Gastrocnemius medialis (tissue), 4 donors: ENCODE measurements around the gene ASTN1. TPM values are rescaled to one million over a fixed set of nuclear protein-coding genes. Genes with fewer than 3 reads are reported as not detected.

Source experiments
- ATAC-seq, 2 donors: fragments of 150-250 bp; one replicate each; pipeline ENCODE4 v1.9.1; 2016
- DNase-seq, 2 donors: peaks; one replicate each; pipeline ENCODE4 v3.0.0-alpha.2; 2019
- H3K27ac ChIP-seq, 4 donors: fragments of 200-600 bp; sonication (generic); 1 replicate in 1 of 4; 2 replicates in 3 of 4; pipeline ENCODE4 v1.5.1; 2016 to 2018; ENCODE audit warnings: mild to moderate bottlenecking in 2 of 4, moderate library complexity in 1 of 4
- H3K27me3 ChIP-seq, 3 donors: fragments of 200-600 bp; sonication (generic) in 2 of 3; 1 replicate in 1 of 3; 2 replicates in 2 of 3; pipeline versions ENCODE4 v1.5.1 to v1.6.0; 2016 to 2019; ENCODE audit warnings: mild to moderate bottlenecking in 1 of 3, moderate library complexity in 1 of 3
- H3K36me3 ChIP-seq, 2 donors: fragments of 200-600 bp; sonication (generic) in 1 of 2; one replicate each; pipeline ENCODE4 v1.5.1; 2017 to 2018
- H3K4me1 ChIP-seq, 2 donors: fragments of 200-600 bp; sonication (generic) in 1 of 2; one replicate each; pipeline ENCODE4 v1.5.1; 2016 to 2017; ENCODE audit warnings: mild to moderate bottlenecking in 2 of 2
- H3K4me3 ChIP-seq, 4 donors: fragments of 200-600 bp; sonication (generic) in 3 of 4; 1 replicate in 1 of 4; 2 replicates in 3 of 4; pipeline ENCODE4 v1.5.1; 2016 to 2019; ENCODE audit warnings: mild to moderate bottlenecking in 2 of 4
- H3K9me3 ChIP-seq, 3 donors: fragments of 200-600 bp; sonication (generic) in 2 of 3; 1 replicate in 1 of 3; 2 replicates in 2 of 3; pipeline ENCODE4 v1.5.1; 2016 to 2019
- POLR2A ChIP-seq, 2 donors: fragments of 450-650 bp; IDR thresholded peaks; one replicate each; pipeline ENCODE4 v1.6.1; 2017; ENCODE audit warnings: antibody characterized with exemption in 2 of 2, mild to moderate bottlenecking in 2 of 2, moderate library complexity in 2 of 2
- in situ Hi-C, 4 donors: fragments of 200-750 bp; cut with MboI; loops; one replicate each; pipeline versions ENCODE4 v1.15.0 to v1.8.0; 2017; ENCODE audit warnings: low sequenced_read_pairs in 4 of 4
- intact Hi-C: fragments of 100-400 bp; cut with DNase I; formaldehyde crosslinking; loops from one replicate; pipeline ENCODE4 v1.15.1; 2023; ENCODE audit warnings: low total_unique reads
- total RNA-seq, 4 donors: library from RNA; depleted of rRNA; stranded (reverse); fragments of >200 nt; gene quantifications; one replicate each; pipeline versions ENCODE4 v1.1.0 to v1.2.3, GENCODE V29; 2016
- TF ChIP-seq, protein P1 (sequence below), 5 experiments: fragments of 450-650 bp in 3 of 5; fragments of 200-600 bp in 2 of 5; sonication (generic) in 2 of 5; IDR thresholded peaks in 4 of 5; conservative IDR thresholded peaks in 1 of 5; 1 replicate in 4 of 5; 2 replicates in 1 of 5; pipeline ENCODE4 v1.5.1; 2016 to 2019; ENCODE audit warnings: antibody characterized with exemption in 5 of 5, mild to moderate bottlenecking in 3 of 5, moderate library complexity in 3 of 5

ASTN1 gene
- total RNA-seq, 4 donors from 2014 or later, result 0.09 to 0.10 TPM; not detected in 2

DNA sequence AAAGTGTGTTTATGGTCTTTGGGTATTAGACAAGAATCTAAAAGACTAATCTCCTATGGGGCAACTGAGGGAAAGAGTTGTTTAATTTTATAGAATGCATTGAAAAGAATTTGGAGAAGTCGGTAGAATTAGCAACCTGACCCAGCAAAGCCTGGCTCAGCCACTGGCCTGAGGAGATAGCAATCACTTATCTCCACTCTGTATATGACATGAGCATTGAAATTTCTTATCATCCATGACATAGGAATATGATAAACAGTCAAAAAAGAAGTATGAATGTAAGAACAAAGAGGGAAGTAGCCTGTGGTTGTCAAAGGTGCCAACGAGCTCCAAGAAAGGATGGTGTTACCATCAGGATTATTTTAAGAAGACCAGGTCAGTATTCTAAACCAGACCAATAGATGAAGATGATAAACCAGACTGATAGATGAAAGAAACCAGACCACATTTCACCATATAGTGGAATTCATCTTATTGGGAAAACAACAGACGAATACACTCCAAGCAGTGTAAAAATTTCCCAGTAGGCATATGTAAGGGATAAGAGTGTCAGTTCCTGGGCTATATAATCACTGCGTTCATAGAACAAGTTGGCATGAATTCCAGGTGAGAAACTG, 35.7 kb downstream of the ASTN1 start:
- H3K27ac ChIP-seq, result no peak overlapping the region
- H3K27me3 ChIP-seq, result no peaks in the 10 kb centered on the region
- TF ChIP-seq, protein P1, sequence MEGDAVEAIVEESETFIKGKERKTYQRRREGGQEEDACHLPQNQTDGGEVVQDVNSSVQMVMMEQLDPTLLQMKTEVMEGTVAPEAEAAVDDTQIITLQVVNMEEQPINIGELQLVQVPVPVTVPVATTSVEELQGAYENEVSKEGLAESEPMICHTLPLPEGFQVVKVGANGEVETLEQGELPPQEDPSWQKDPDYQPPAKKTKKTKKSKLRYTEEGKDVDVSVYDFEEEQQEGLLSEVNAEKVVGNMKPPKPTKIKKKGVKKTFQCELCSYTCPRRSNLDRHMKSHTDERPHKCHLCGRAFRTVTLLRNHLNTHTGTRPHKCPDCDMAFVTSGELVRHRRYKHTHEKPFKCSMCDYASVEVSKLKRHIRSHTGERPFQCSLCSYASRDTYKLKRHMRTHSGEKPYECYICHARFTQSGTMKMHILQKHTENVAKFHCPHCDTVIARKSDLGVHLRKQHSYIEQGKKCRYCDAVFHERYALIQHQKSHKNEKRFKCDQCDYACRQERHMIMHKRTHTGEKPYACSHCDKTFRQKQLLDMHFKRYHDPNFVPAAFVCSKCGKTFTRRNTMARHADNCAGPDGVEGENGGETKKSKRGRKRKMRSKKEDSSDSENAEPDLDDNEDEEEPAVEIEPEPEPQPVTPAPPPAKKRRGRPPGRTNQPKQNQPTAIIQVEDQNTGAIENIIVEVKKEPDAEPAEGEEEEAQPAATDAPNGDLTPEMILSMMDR (IDR thresholded peaks at IDR 0.05 in 4 of 5, conservative IDR thresholded peaks at IDR 0.05 in 1 of 5), result no peak
- no peak for TF ChIP-seq POLR2A (IDR thresholded peaks at IDR 0.05)
- DNase-seq (no peak), ATAC-seq (no peak)
- intact Hi-C loops (no loop called here), in situ Hi-C loops (no loop called here)
- H3K9me3 ChIP-seq, result no peaks in the 10 kb centered on the region
- no peak overlapping the region for H3K4me3 ChIP-seq
- H3K4me1 ChIP-seq, result no peaks in the 10 kb centered on the region
- H3K36me3 ChIP-seq, result no peaks in the 10 kb centered on the region

DNA sequence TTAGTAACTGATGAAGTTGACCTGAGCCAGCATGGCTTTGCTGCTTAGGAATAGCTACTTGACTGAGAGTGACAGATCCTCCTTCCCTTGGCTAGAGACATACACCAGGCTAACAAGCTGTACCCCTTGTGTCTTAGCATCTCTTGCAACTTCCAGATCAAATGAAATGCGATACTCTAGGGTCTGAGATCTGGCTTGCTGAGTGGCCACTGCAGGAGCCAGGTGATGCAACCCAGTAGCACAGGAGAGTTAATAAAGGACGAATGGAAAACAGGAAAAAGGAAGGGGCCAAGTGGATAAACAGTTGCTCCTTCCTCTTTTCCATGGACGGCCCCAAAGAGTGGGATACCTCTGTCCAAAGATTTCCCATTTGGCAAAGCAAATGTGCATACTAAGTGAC, 38.2 kb downstream of the ASTN1 start:
- no peaks in the 10 kb centered on the region for H3K4me1 ChIP-seq
- intact Hi-C loops, result no loop called here
- H3K27ac ChIP-seq, result no peak overlapping the region

DNA sequence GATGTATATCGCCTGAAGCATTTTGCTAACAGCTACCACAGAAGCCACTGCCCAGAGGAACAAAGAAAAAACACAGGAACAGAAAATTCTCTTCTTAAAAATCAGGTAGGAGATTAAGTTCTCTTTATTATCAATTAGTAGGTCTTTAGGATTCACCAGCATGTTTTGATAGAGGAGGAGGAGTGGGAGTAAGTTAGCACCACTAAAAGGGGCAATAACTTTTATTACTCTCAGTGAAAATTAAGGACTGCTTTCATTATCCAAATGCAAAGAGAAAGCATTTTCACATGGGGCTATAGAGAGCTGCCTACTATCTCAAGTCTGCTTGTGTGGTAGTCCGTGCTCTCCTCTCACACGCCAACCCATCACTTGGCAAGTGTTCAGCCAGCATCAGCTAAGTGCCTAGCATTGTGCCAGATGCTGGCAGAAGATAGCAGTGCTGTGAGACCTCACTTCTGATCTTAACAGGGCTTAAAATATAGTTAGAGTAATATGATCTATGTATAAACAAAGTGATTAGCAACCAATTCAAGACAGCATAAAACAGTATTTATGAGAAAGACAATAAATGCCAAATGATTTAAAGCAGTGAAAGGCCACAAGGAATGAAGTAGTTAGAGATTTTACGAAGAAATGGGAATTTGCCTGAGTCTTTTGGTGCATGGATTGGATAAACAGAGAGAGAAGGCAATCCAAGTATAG, 39.8 kb downstream of the ASTN1 start:
- Histone ChIP-seq H3K27ac (no peak overlapping the region), H3K4me1 (no peaks in the 10 kb centered on the region), H3K27me3 (no peaks in the 10 kb centered on the region), H3K4me3 (no peak overlapping the region), H3K36me3 (no peaks in the 10 kb centered on the region), H3K9me3 (no peaks in the 10 kb centered on the region)
- intact Hi-C loops, result no loop called here
- in situ Hi-C loops, result no loop called here
- no peak for TF ChIP-seq POLR2A (IDR thresholded peaks at IDR 0.05)
- TF ChIP-seq, protein P1 (IDR thresholded peaks at IDR 0.05 in 4 of 5, conservative IDR thresholded peaks at IDR 0.05 in 1 of 5), result no peak
- DNase-seq, result no peak
- ATAC-seq, result no peak

More for the DNA sequence above, 38.2 kb downstream of the ASTN1 start:
- ATAC-seq, result no peak
- no peak overlapping the region for H3K4me3 ChIP-seq
- H3K9me3 ChIP-seq, result no peaks in the 10 kb centered on the region
- in situ Hi-C loops, result no loop called here
- H3K36me3 ChIP-seq, result no peaks in the 10 kb centered on the region
- no peak for TF ChIP-seq POLR2A (IDR thresholded peaks at IDR 0.05)
- TF ChIP-seq, protein P1 (IDR thresholded peaks at IDR 0.05 in 4 of 5, conservative IDR thresholded peaks at IDR 0.05 in 1 of 5), result no peak
- no peaks in the 10 kb centered on the region for H3K27me3 ChIP-seq
- no peak for DNase-seq

DNA sequence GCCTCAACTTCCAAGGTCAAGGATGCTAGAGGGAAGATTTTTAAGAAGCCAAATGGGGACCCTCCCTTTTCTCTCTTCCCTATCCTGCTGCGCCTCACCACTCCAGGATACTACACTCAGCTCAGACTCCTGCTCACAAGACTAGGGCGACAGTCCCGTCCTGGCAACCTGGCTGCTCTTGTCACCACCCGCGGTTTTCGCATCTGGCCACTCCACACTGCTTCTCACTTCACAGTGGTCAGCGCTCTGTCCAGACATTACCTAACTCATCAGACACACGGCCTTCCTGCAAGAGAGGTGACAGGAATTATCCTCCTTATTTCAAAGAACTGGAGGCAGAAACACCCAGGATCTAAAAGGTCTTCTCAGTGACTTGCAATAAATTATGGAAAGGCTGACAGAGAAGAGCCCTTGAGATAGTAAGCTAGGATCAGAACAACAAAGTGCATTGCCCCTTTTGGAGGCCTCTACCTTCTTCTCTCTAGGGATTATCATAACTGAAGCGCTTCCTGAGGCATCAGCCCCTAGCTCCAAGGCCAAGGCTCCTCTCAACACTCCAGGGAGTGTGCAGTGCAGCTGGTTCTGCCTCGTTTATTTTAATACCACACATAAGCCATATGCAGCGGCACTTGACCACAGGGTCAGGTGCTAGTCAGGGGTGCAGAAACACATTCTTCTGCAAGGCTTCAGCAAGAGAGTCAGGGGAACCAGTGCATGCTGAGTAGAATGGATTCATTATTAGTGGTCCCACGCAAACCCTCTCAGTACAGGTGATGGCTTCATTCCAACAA, 41.9 kb downstream of the ASTN1 start:
- H3K36me3 ChIP-seq, result no peaks in the 10 kb centered on the region
- H3K9me3 ChIP-seq, result no peaks in the 10 kb centered on the region
- DNase-seq, result no peak
- no peaks in the 10 kb centered on the region for H3K27me3 ChIP-seq
- intact Hi-C loops, result no loop called here
- in situ Hi-C loops, result no loop called here
- TF ChIP-seq, protein P1 (IDR thresholded peaks at IDR 0.05 in 4 of 5, conservative IDR thresholded peaks at IDR 0.05 in 1 of 5), result no peak
- no peak for TF ChIP-seq POLR2A (IDR thresholded peaks at IDR 0.05)
- H3K4me1 ChIP-seq, result no peaks in the 10 kb centered on the region
- no peak overlapping the region for H3K4me3 ChIP-seq
- ATAC-seq, result no peak
- H3K27ac ChIP-seq, result no peak overlapping the region
